ENCODE results near the gene ITPK1. TPM values are rescaled to one million over a fixed set of nuclear protein-coding genes. Genes with fewer than 3 reads are reported as not detected.

Gene ITPK1
- total RNA-seq, 1 donor from 2014 or later, result 24.3 TPM

DNA sequence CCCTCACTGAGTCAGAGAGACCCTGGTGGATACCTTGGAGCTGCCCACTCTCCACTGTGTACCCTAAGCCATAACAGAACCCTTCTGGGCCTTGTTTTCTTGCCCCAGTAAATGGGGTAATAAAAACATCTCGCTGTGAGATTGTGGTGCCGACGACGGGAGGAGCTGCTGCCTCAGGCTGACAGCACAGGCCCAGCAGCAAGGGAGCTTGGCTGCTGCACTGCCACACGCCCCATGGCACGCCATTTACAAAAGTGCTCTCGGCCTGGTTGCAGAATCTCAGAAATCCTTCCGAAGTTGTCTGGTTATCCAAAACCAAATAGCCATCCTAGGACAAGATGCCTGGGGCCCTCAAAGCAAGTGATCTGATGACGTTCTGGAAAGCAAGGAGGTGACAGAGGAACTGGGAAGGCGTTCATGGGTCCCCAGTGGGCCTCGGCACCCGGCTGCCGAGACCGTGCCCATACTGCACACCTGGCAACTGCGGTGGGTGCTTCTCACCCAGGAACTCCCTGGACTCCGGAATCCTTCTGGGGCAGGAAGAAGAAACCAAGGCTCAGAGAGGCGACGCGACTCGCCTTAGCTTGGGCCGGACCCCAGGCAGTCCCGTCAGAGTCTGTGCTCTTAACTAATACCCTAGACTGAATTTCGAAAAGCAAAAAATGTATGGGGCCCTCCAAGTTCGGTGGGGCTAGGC, 166.1 kb downstream of the ITPK1 start:
- no peak for DNase-seq

- no peak for DNase-seq
These were observed 167.1 kb downstream of the ITPK1 start for GRCh38 chr14:92948647-92949046.

GRCh38 chr14:92946847-92947545, 168.7 kb downstream of the ITPK1 start:
- DNase-seq, result no peak

DNA sequence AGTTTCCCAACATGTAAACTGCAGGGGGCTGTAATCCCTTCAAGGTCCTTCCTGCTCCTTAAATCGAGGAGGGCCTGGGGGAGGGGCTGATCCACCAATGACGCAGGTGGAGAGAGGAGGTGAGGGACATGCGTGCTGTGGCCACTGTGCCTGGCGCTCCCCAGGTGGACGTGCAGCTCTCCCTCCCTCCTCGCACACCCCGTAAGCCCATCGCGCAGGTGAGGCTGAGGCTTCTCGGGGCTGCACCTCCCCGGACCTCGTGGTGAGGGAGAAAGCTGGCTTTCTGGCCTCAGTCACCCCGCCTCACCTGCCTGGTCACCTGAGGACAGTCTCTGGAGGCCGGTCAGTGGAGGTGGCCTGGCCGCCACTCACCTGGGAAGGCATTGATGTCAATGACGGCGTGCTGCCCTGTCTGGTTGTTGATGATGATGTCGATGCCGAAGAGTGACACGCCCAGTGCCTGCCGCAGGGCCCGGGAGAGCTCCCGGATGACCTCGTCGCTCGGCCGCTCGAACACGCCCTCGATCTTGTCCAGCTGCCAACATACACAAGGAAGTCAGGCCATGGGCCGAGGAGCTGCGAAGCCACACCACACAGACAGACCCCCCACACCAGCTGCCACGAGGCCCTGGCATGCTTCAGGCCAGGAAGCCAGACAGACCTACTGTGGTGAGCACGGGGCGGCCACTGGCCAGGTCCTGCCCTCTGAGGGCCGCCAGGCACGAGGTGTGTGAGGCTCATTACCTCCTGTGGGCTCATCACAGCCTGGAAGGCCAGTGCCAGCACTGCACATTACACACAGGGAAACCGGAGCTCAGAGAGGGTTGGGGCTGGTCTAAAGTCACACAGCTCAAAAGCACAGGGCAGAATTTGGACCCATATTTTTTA, 169.5 kb downstream of the ITPK1 start:
- no peak for DNase-seq

DNA sequence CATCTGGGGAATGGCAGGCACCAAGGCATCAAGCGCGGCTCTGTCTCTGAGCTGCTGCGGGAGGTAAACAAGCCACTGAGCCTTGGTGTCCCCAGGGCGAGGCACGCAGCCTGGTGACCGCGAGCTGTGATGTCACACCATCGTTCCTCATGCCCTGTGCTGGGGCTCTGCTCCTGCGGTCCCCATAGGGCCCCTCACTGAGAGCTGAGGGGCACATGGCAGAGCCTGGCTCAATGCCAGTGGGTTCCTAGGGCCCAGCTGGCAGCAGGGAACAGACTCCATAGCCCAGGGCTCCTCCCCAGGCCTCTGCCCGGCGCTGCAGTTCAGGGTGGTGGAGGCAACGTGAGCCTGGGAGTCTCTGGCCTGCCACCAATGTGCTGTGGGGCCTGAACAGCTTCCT, 170.2 kb downstream of the ITPK1 start:
- no peak for DNase-seq

- no peak for DNase-seq
These were observed 170.7 kb downstream of the ITPK1 start for GRCh38 chr14:92944976-92945375.

DNA sequence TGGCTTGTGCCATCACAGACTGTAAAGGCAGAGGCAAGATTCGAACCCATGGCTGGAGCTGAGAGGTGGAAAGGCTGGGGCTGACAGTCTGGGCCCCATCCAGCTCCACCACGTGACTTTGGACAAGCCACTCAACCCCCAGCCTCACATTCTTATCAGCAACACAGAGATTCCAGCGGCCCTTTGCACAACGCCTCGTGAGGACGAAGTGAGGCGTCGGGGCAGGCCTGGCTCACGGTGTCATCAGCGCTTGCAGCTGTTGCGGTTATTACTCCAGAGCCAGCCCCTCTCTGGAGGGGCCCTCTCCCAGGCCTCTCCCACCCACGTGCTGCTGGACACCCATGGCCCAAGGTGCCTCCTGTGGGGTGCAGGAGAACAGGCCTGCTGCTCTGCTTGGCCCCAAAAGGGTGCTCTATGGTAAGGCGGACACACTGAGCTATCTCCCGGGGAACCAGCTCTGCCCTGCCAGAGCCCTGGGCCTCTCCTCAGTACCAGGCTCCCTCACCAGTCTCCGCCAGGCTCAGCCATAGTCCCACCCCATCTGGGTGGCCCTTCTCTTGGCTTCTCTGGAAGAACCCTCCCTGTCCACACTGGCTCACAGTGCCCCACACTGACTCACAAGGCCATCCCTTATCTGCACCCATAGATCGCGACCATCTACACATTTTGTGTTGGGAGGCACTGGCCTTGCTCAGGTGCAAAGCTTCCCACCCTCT, 171.7 kb downstream of the ITPK1 start:
- no peak for DNase-seq

DNA sequence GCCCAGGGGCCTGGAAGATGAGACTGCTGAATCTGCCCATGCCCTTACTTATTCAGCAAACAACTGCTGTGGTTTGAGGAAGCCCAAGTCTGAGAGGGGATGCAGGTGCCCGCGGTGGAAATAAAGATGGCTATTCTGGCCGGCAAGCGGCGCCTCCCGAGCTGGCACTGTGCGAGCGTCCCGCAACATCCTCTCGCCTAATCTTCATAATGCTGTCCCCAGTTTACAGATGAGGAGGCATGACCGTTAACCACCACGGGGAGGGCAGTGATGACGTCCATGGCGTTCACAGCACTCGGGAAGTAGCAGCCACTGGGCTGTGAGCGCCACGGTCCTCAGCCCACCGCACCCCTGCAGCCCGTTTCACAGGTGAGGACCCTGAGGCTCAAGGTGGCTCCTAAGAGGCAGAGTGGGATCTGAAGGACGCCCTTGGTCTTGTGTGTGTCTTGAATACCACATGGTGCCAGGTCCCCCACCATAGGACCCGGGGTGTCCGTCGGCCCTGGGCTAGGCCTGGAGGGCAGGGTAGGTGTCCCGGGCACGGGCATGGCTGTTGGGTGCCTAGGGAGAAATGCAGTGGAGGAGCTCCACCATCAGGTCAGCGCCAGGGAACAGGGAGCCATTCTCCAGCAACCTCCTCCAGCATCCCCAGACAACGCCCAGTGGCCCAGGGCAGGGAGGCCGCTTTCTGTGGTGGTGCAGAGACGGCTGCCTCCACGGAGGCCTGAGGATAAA, 172.6 kb downstream of the ITPK1 start:
- DNase-seq, result no peak

DNA sequence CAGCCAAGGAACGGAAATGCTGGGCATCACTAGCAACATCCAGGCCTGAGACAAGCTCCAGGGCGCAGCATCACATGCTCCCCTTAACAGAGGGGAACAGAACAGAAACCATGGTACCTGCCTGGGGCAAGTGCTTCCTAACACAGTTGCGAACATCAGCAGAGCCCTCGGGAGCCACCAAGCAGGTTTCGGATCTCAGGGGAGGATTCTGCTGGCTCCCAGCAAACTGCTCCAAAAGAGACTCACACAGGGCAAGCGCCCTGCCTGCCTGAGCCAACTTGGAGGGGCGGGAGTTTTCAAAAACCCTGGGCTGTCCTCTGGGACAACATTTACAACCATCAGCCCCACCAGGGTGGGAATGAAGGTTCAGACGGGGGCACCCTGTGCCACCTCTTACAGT, 173.1 kb downstream of the ITPK1 start:
- no peak for DNase-seq

- DNase-seq, result no peak
These were observed 173.6 kb downstream of the ITPK1 start for GRCh38 chr14:92942136-92942535.

DNA sequence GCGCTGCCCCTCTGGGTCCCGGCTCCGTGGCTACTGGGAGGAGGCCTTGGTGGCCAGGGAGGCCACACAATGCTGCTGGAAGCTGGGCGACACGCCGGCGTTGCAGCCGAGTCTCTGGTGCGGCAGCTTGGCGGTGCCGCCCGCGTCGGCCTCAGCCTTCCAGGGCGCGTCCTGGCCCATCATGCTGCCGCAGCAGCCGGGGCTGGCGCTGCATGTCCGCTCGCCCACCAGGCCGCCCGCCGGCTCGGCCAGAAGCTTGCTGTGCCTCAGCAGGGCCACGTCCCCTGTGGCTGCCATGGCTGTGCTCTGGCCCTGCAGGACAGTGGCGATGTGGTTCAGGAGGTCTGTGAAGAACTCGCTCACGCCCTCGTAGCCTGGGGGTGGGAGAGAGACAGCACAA, 174.2 kb downstream of the ITPK1 start:
- DNase-seq, result no peak

DNA sequence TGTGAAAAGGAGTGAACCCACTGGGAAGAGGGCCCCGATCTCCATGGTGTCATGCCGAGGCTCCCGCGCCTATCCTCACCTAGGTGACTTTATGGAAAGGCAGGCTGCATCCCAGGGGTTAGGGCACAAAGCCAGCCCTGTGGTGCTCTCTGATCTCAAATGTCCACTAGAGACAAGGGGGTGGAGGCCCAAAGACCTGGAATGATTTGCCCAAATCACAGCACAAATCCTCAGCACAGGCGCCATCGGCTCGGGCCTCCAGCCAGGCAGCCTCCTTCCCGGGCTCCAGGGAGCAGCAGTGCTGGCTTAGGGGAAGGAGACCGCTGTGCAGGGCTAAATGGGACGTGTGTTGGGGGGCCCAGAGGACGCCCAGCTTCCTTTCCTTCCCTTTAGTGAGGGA, 175.2 kb downstream of the ITPK1 start:
- DNase-seq, result no peak

DNA sequence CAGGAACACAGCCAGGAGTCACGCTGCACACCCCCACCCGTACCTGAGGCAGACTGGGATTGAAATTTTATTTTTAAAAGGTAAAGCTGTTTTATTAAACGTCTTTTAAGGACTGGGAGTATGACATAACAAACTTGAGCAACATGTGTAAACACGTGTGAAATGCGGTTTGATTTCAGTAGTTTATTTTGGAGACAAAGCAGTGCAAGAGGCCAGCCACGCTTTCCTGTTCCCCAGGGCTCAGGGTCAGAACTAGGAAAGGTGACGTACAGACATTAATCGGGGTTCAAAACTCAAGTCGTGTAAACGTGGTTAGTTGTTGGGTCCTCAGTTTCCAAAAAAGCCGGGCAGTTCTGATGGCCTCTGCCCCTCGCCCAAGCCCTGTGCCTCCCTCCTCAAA, 176.0 kb downstream of the ITPK1 start:
- DNase-seq, result no peak

GRCh38 chr14:92938890-92939671, 176.6 kb downstream of the ITPK1 start:
- DNase-seq, result no peak

GRCh38 chr14:92938235-92938875, 177.4 kb downstream of the ITPK1 start:
- DNase-seq, result no peak

DNA sequence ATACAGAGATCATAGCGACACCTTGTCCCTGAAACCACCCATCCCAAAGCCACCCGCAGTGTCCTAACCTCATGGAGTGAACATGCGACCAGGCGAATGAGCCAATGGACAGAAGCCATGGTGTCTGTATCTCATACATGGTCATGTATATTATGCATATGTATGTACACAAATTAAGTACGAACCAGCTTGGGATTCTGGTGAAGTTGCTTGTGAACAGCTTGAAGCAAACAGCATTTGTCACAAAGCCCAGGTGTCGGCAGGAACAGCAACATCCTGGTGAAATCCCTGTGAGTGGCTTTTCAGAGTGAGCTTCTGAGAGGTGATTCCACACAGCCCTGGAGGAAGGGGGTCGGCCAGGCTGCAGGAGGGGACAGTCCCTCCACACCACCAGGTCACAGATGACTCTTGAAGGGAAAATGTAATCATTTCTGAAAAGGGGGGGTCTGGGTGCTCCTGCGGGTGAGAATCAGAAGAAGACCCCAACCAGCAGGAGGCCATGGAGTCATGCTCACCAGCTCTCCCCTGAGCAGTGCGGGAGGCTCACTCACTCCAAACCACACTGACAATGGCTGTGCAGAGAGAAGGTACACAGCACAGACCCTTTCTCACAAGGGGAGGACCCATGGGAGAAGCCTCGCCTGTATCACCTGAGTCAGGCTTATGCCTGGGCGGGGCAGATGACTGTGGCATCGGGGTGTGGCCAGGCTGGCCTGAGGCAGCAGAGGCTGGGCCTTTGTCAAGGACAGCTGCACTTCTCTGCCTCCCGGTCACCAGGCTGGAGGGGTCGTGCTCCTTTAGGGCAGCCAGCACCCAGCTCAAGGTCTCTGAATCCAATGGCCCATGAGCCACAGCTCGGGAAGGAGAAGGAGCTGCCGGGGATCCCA, 178.4 kb downstream of the ITPK1 start:
- DNase-seq, result no peak

GRCh38 chr14:92936085-92936484, 179.6 kb downstream of the ITPK1 start:
- DNase-seq, result no peak

DNA sequence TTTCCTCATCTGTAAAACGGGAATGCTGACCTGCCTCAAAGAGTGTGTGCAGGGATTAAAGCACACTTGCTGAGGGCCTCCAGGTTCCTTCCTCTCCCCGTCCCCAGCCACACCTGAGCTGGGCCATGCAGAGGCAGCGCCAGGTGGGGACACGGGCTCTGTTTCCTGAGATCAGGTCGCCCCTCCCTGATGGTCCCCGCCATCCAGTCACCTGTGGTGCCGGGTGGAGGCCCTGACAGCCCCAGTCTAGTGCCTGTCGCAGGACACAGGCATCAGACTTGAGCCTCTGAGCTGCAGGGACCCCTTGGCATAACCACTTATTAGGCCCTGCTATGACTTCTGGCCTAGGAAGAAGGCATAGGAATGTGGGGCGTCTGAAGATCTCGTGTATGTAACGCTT, 180.3 kb downstream of the ITPK1 start:
- DNase-seq, result no peak

Measured in occipital lobe (tissue), 2 donors.